NB4 (cell line): ENCODE measurements around the gene GNB2.
A peak's percentile ranks its signal among the peaks of the same experiment; 100 is the strongest.

ENCODE experiments used
- DNase-seq: peaks from one replicate; pipeline ENCODE4 v3.0.0; 2010; ENCODE audit warnings: low read depth
- H3K4me3 ChIP-seq: one replicate; pipeline ENCODE4 v1.5.1; 2011; ENCODE audit warnings: mild to moderate bottlenecking, low read depth, low read length, moderate library complexity
- MAX ChIP-seq: IDR thresholded peaks from 2 replicates; pipeline ENCODE4 v1.6.1; 2011; ENCODE audit warnings: low read depth, low read length
- MYC ChIP-seq: IDR thresholded peaks from 2 replicates; pipeline ENCODE4 v1.6.1; 2011; ENCODE audit warnings: low read depth, low read length
- POLR2A ChIP-seq: IDR thresholded peaks from 2 replicates; pipeline ENCODE4 v1.6.1; 2011; ENCODE audit warnings: mild to moderate bottlenecking; ENCODE audit not compliant: insufficient read length; ENCODE audit errors: extremely low read depth
- TF ChIP-seq, protein P1 (sequence below): IDR thresholded peaks from one replicate; pipeline ENCODE4 v1.5.1; 2012; ENCODE audit warnings: low read depth, low read length

The GNB2 gene

GRCh38 chr7:100671353-100672327 lies 1.9 kb upstream of the GNB2 start:
- TF ChIP-seq, protein P1, sequence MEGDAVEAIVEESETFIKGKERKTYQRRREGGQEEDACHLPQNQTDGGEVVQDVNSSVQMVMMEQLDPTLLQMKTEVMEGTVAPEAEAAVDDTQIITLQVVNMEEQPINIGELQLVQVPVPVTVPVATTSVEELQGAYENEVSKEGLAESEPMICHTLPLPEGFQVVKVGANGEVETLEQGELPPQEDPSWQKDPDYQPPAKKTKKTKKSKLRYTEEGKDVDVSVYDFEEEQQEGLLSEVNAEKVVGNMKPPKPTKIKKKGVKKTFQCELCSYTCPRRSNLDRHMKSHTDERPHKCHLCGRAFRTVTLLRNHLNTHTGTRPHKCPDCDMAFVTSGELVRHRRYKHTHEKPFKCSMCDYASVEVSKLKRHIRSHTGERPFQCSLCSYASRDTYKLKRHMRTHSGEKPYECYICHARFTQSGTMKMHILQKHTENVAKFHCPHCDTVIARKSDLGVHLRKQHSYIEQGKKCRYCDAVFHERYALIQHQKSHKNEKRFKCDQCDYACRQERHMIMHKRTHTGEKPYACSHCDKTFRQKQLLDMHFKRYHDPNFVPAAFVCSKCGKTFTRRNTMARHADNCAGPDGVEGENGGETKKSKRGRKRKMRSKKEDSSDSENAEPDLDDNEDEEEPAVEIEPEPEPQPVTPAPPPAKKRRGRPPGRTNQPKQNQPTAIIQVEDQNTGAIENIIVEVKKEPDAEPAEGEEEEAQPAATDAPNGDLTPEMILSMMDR: no peak
- TF ChIP-seq POLR2A (no peak), MYC (no peak), MAX (no peak)
- no peak for DNase-seq
- no peak overlapping the region for H3K4me3 ChIP-seq

GRCh38 chr7:100673942-100674410 lies 436 bp downstream of the GNB2 start:
- TF ChIP-seq MYC: peak; percentile 43; the same call in 1 of the 2 replicates
- TF ChIP-seq, protein P1: no peak
- TF ChIP-seq MAX: peak; percentile 38
- peak overlapping the region; percentile 81 for H3K4me3 ChIP-seq
- DNase-seq: peak; percentile 87

DNA sequence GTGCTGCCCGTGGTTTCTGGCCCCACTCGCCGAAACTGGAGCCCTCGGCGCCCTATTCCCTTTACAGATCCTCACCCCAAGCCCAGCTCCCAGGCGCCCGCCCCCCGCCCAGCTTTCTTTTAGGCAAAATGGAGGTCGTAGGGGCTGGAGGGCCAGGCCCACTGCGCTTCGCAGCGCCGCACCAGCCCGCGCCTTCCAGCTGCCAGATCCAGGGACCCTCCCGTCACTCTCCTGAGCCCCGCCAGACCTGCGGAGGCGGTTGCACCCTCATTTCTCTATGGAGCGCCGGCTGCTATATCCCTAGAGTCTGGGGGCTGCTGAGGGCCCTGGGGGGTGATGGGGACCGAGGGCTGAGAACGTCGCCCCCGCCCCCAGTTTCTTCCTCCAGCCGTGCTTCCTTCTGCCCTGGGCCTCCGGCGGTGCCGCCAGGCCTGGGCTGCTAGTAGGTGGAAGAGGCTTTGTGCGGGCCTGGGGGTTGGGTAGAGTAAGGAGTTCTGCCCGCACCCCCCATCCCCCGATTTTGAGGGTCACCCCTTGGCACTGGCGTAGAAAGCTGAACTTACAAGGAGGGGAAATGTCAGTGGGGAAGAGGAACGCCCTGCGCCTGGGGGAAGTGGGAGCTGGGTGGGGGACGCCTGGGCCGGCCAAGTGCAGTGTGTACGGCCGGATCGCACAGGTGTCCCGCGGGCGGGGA lies 1.0 kb downstream of the GNB2 start:
- DNase-seq: peak; percentile 77
- TF ChIP-seq MAX (no peak), MYC (no peak), POLR2A (no peak)
- TF ChIP-seq, protein P1: no peak
- H3K4me3 ChIP-seq: peak overlapping the region; percentile 81

DNA sequence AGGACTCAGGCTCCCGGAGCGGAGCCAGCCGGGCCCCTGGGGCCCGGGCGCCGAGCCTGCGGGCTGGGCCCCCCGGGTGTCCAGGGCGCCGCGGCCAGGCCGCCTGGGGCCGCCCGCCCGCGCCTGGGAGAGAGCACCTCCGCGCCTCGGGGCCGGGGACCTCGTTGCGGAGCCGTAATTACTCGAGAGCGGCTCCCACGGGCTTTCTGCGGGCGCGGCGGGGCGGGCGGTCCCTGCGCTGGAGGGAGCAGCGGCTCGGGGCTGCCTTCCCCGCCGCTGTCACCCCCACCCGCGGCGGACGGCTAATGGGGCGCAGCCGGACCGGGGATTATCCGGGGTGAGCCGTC lies 1.5 kb downstream of the GNB2 start:
- peak overlapping the region; percentile 81 for H3K4me3 ChIP-seq
- DNase-seq: no peak
- TF ChIP-seq POLR2A: no peak
- TF ChIP-seq, protein P1: no peak
- no peak for TF ChIP-seq MAX
- no peak for TF ChIP-seq MYC

DNA sequence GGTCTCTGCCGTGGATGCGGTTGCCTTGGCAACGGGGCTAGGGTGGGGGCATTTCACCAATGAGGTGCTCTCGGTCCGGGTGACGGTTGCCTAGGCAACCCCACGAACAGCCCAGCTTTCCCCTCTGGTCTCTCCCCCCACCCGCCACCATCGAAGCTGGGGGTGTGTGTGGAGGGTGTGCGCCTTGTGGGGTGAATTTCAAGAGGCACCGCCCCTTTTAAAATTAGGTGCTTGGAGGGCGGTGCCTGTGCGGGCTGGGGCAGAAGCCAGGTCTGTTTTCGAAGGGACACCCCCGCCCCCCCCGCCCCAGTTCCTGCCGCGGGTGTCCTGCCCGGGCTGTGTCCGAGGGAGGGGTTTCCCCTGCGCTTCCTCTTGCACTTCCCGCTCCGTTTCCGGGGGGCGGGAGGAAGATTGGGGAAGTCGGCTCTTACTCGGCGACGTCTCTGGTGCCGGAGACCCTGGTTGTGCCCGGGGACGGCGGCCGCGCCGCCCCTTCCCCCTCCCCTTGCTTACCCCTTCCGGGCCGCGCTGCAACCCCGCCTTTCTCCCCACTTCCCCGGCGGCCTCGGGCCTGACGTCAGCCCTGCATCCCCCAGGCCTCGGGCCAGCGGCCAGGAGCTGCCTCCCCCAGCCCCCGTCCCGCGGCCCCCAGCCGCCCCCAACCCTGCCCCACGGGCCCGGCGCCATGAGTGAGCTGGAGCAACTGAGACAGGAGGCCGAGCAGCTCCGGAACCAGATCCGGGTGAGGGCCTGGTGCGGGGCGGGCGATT lies 2.2 kb downstream of the GNB2 start:
- DNase-seq: peak; percentile 88

More for the DNA sequence above, 2.2 kb downstream of the GNB2 start:
- TF ChIP-seq, protein P1: no peak
- no peak for TF ChIP-seq POLR2A
- no peak for TF ChIP-seq MAX
- no peak for TF ChIP-seq MYC
- peak overlapping the region; percentile 81 for H3K4me3 ChIP-seq
